ENCODE results near the gene KCNJ18.
"Not testable (repeated sequence)": the region's sequence is repeated elsewhere in the genome, so short reads cannot be mapped to it uniquely, and the experiment has no call there.

DNA sequence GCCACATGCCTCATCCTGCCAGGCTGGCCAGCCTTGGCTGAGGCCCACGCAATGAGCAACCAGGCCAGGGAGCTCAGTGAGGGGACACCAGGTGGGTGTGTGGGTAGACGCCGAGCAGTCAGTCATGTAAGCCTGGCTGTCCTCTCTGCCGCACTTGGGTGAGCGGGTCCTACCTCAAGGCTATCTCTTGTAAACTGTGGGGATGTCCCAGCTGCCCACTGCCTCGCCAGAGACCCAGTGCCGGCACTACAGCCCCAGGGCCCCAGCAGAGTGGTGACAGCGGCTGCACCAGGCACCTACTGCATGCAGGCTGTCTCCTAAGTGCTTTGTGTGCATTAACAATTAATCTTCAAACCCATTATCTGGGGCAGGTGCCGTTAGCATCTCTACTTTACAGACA, 52.3 kb downstream of the KCNJ18 start:
- not testable (repeated sequence) for TF ChIP-seq POLR2A (IDR thresholded peaks at IDR 0.05; ENCODE audit: low read length); GATA1 (IDR thresholded peaks at IDR 0.05; ENCODE audit: low read depth, low read length)
